Measurements from ENCODE around the gene IL21R.

The IL21R gene

DNA sequence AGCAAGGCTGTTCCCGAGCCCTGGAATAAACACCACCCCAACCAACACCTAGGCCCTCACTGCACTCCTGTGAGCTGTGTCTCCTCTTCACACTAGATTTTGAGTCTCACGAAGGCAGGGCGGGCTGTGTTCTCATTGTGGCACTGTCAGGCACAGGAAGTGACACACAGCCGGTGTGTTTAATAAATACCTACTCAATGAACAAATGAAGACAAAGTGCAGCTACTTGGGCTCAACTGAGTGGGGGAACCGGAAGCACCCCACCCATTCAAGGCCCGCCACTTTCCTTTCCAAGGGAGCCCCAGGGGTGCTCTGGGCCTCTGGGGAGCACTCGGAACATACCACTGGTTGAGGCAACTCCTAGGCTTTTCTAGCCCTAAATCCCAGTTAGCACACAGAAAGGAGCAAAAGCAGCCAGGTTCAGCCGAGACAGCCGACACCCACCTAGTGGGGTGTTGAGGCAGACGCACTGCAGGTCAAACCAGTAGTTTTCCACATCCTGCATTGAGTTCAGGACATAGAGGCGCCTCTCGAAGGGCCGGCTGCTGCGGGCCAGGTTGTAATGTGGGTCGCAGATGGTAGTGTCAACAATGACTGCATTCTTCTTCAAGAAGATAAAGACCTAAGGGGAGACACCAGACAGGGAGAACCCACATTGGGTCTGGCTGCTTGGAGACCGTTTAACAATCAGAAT lies 90.1 kb downstream of the IL21R start:
- in situ Hi-C loops (cut with MboI; ENCODE audit: low pct_unique_long_range_greater_than_20kb, low sequenced_read_pairs), result loop anchor here (25.0 kb wide), 1 partner anchor 880 kb away; no protein-coding TSS in a partner anchor
- DNase-seq, result no peak

DNA sequence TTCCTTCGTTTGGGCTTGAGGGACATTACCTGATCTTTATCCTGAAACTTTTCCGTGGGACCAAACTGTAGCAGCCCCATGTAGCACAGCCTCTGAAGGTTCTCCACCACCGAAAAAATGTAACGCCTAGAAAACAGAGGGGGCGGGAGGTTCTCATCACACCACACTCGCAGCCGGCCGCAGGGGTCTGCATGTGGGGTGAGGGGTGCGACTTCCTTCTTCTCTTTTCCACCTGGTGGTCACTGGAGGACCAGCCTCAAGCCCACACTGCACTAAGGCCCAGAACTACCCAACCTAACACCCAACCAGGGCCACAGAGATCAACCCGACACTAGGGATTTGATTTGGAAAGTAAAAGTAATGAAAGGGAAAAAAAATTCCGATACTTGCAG lies 90.6 kb downstream of the IL21R start:
- DNase-seq, result no peak
- in situ Hi-C loops (cut with MboI; ENCODE audit: low pct_unique_long_range_greater_than_20kb, low sequenced_read_pairs), result loop anchor here (25.0 kb wide), 1 partner anchor 880 kb away; no protein-coding TSS in a partner anchor

DNA sequence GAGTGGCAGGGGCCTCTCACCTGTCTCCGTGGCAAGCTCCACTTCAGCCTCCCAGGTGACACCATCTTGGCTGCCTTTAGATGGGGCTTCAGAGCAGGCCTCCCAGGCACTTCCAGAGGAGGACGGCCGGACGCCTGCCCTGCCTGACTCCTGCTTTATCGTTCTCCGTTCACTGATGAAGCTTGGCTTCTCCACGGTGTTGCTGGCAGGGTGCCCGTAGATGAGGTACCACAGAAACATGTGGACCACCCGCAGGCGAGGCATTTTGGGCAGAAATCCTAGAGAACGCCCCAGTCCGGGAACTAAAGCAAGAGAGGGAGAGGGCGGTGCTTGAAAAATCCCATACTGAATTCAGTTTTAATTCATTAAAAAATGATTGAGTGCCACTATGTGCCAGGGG lies 93.2 kb downstream of the IL21R start:
- no peak for DNase-seq
- in situ Hi-C loops (cut with MboI; ENCODE audit: low pct_unique_long_range_greater_than_20kb, low sequenced_read_pairs), result loop anchor here (25.0 kb wide), 1 partner anchor 883 kb away; no protein-coding TSS in a partner anchor

DNA sequence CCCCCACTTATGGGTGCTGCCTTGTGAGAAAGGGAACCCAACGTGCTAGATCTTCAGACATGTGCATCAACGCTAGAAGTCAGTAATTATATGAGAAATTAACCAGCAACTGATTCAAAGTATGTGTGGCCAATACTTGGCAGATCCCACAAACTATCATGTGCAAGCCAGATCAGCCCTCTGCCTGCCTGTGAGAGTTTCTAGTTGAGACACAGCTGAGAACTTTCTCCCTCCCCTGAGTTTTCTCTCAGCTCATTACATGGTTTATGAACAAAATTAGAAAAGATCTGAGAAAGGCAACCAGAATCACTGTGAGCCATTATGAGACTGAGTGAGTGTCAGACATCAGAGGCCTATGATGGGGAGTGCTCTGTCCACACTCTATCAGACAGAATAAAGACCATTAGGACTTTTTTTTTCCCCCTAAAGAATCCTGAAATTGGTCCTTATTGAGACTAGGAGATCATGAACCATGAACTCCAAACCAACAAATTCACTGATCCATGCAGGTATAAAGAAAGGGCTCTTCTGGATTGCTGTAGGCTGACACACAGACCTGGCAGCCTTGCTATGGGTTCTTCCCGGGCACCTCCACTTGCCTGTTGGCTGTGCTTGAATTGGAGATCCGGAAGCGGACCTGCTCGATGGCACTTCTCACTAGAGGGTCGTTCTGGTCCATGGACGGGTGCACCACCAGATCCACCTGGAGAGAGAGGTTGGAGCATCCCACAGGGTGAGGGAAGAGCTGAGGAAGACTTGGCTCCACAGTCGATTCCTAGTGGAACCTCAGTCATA lies 96.3 kb downstream of the IL21R start:
- in situ Hi-C loops (cut with MboI; ENCODE audit: low pct_unique_long_range_greater_than_20kb, low sequenced_read_pairs), result loop anchor here (25.0 kb wide), 1 partner anchor 886 kb away; no protein-coding TSS in a partner anchor
- DNase-seq, result no peak

DNA sequence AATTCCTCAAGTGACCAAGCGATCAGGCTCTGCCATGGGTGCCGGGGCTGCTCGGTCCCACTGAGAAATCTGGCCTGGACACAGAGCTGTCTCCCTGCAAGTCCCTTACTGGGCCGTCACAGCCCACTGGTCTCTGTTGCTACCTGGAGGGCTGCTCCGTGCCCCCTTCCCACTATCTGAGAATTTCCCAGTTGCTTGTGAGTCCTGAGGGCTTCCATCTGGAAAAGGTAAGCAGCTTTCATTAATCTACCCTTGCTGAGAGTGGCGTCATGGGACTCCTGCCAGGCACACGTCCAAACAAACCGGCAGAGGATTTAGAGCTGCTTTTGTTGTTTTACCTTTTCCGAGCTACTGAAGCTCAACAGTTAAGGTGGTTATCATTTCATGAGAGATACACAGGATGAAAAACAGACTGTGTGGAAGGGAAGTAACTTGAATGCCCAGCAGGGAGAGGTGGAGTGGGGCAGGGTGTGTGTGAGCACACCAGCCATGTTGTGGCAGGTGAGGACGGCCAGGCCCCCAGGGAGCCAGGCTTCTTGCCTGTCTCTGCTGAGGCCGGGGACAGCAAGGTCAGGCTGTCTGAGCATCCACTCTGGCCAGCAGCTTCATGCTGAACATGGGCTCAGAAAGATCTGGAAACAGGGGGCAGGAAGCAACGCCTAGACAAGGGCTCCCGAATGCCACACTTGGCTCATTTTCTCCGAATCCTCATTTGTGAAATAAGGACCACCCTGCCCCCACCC lies 97.1 kb downstream of the IL21R start:
- no peak for DNase-seq

DNA sequence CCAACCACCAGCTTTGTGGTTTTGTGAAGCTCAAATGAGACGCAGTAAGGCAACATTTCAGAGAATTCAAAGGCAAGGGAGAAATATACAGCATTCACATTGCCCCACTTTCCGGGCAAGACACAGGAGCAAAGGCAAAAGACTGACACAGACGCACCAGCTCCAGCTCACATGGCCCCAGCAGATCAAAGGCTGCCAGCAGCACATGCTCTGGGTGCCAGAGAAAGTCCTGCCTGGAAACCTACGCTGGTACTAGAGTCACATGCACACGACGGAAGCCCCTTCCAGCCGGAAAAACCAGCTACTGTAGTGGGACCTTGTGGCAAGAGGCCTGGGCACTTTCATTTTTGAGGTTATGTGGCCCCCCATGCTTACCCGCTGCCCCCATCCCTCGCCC lies 97.7 kb downstream of the IL21R start:
- in situ Hi-C loops (cut with MboI; ENCODE audit: low pct_unique_long_range_greater_than_20kb, low sequenced_read_pairs), result loop anchor here (25.0 kb wide), 1 partner anchor 887 kb away; no protein-coding TSS in a partner anchor
- DNase-seq, result no peak

More for the DNA sequence above, 97.1 kb downstream of the IL21R start:
- in situ Hi-C loops (cut with MboI; ENCODE audit: low pct_unique_long_range_greater_than_20kb, low sequenced_read_pairs), result loop anchor here (25.0 kb wide), 1 partner anchor 887 kb away; no protein-coding TSS in a partner anchor

DNA sequence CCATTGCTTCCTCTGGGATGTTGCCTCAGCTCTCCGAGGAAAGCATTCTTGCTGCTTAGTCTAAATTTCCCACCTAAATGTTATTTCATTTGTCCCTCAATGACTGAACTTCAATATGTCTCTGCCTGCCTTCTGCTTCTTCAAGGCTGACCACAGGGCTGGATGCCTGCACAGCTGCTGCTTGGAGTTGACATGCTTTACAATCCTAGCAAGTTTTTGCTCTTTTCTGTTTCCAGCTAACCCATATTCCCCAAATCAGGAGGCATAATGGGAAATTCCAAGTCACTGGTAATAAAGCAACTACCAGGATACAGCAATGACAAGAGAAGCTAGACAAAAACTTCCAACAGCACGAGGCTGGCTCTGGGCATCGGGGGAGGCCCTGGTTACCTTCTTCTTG lies 98.8 kb downstream of the IL21R start:
- in situ Hi-C loops (cut with MboI; ENCODE audit: low pct_unique_long_range_greater_than_20kb, low sequenced_read_pairs), result no loop called here
- no peak for DNase-seq

Data from KBM-7 (cell line).